Suprapubic skin (tissue), 4 donors: Measurements from ENCODE around the gene PLXNA2. TPM values are rescaled to one million over a fixed set of nuclear protein-coding genes. Genes with fewer than 3 reads are reported as not detected.

Experiments used
- DNase-seq, 2 donors: peaks; one replicate each; pipeline ENCODE4 v3.0.0-alpha.2; 2019; ENCODE audit warnings: low spot score in 2 of 2
- H3K27ac ChIP-seq: fragments of 200-600 bp; sonication (generic); one replicate; pipeline ENCODE4 v1.5.1; 2019
- H3K27me3 ChIP-seq: fragments of 200-600 bp; sonication (generic); one replicate; pipeline ENCODE4 v1.5.1; 2019
- H3K36me3 ChIP-seq: fragments of 200-600 bp; sonication (generic); one replicate; pipeline ENCODE4 v1.5.1; 2019
- H3K4me1 ChIP-seq: fragments of 200-600 bp; sonication (generic); one replicate; pipeline ENCODE4 v1.5.1; 2019
- H3K4me3 ChIP-seq: fragments of 200-600 bp; sonication (generic); one replicate; pipeline ENCODE4 v1.5.1; 2019; ENCODE audit warnings: mild to moderate bottlenecking
- H3K9me3 ChIP-seq: fragments of 200-600 bp; sonication (generic); one replicate; pipeline ENCODE4 v1.5.1; 2019
- CTCF ChIP-seq, 2 donors: fragments of 200-600 bp in 1 of 2; fragments of 450-650 bp in 1 of 2; sonication (generic) in 1 of 2; IDR thresholded peaks; one replicate each; pipeline ENCODE4 v1.5.1; 2016 to 2019; ENCODE audit warnings: antibody characterized with exemption in 2 of 2, mild to moderate bottlenecking in 1 of 2, moderate library complexity in 1 of 2
- EP300 ChIP-seq: sonication (generic); formaldehyde crosslinking; IDR thresholded peaks from one replicate; pipeline ENCODE4 v1.6.1; 2017; ENCODE audit warnings: antibody characterized with exemption
- POLR2A ChIP-seq, 2 donors: fragments of 450-650 bp; IDR thresholded peaks; one replicate each; pipeline ENCODE4 v1.6.1; 2017; ENCODE audit warnings: antibody characterized with exemption in 2 of 2, mild to moderate bottlenecking in 2 of 2, moderate library complexity in 2 of 2
- POLR2AphosphoS5 ChIP-seq, 3 donors: sonication (generic); formaldehyde crosslinking; IDR thresholded peaks; one replicate each; pipeline ENCODE4 v1.6.1; 2017; ENCODE audit warnings: antibody characterized with exemption in 3 of 3
- WGBS: methylation state at CpG from one replicate; pipeline ENCODE4 v1.1.5; 2018; 5-methylcytosine and 5-hydroxymethylcytosine counted together
- total RNA-seq, 4 donors: library from RNA; depleted of rRNA; stranded (reverse); fragments of >200 nt; gene quantifications; one replicate each; pipeline ENCODE4 v1.1.0, GENCODE V29; 2016

PLXNA2 gene
- total RNA-seq, 4 donors from 2014 or later = 35.3 to 53.9 (median 45.7) TPM

GRCh38 chr1:208058756-208059155 lies 185.4 kb downstream of the PLXNA2 start:
- TF ChIP-seq POLR2A (IDR thresholded peaks at IDR 0.05) (no peak), EP300 (no peak), CTCF (IDR thresholded peaks at IDR 0.05) (no peak), POLR2AphosphoS5 (IDR thresholded peaks at IDR 0.05) (no peak)

GRCh38 chr1:208058267-208058666 lies 185.9 kb downstream of the PLXNA2 start:
- H3K9me3 ChIP-seq = no peaks in the 10 kb centered on the region
- H3K27me3 ChIP-seq = no peaks in the 10 kb centered on the region
- H3K4me3 ChIP-seq = no peak overlapping the region
- H3K27ac ChIP-seq = no peak overlapping the region
- DNase-seq = no peak
- no peak for TF ChIP-seq EP300
- no peak for TF ChIP-seq POLR2A (IDR thresholded peaks at IDR 0.05)
- no peak for TF ChIP-seq POLR2AphosphoS5 (IDR thresholded peaks at IDR 0.05)
- no peak for TF ChIP-seq CTCF (IDR thresholded peaks at IDR 0.05)
- peaks cover 37% of the 10 kb centered on the region for H3K36me3 ChIP-seq
- 93% methylated on average over 12 of the region's 12 CpGs for WGBS
- no peaks in the 10 kb centered on the region for H3K4me1 ChIP-seq

More at GRCh38 chr1:208058756-208059155, 185.4 kb downstream of the PLXNA2 start:
- 88% methylated on average over 4 of the region's 4 CpGs for WGBS
- Histone ChIP-seq H3K4me1 (no peaks in the 10 kb centered on the region), H3K36me3 (peaks cover 34% of the 10 kb centered on the region), H3K27me3 (no peaks in the 10 kb centered on the region), H3K9me3 (no peaks in the 10 kb centered on the region), H3K4me3 (no peak overlapping the region), H3K27ac (no peak overlapping the region)
- no peak for DNase-seq

GRCh38 chr1:208057056-208057455 lies 187.1 kb downstream of the PLXNA2 start:
- TF ChIP-seq CTCF (IDR thresholded peaks at IDR 0.05) (no peak), POLR2A (IDR thresholded peaks at IDR 0.05) (no peak), EP300 (no peak), POLR2AphosphoS5 (IDR thresholded peaks at IDR 0.05) (no peak)
- H3K27ac ChIP-seq = no peak overlapping the region
- WGBS = 95% methylated on average over 2 of the region's 2 CpGs
- H3K27me3 ChIP-seq = no peaks in the 10 kb centered on the region
- H3K4me1 ChIP-seq = no peaks in the 10 kb centered on the region
- H3K36me3 ChIP-seq = peaks cover 42% of the 10 kb centered on the region
- no peak for DNase-seq
- no peak overlapping the region for H3K4me3 ChIP-seq
- no peaks in the 10 kb centered on the region for H3K9me3 ChIP-seq

GRCh38 chr1:208055535-208055934 lies 188.6 kb downstream of the PLXNA2 start:
- Histone ChIP-seq H3K4me1 (no peaks in the 10 kb centered on the region), H3K27me3 (no peaks in the 10 kb centered on the region), H3K27ac (no peak overlapping the region), H3K36me3 (peaks cover 52% of the 10 kb centered on the region), H3K9me3 (no peaks in the 10 kb centered on the region), H3K4me3 (no peak overlapping the region)
- TF ChIP-seq CTCF (IDR thresholded peaks at IDR 0.05) (no peak), POLR2AphosphoS5 (IDR thresholded peaks at IDR 0.05) (no peak), EP300 (no peak), POLR2A (IDR thresholded peaks at IDR 0.05) (no peak)
- WGBS = 96% methylated on average over 11 of the region's 11 CpGs
- no peak for DNase-seq

- H3K4me3 ChIP-seq = no peak overlapping the region
- H3K27me3 ChIP-seq = no peaks in the 10 kb centered on the region
- no peaks in the 10 kb centered on the region for H3K4me1 ChIP-seq
- no peak overlapping the region for H3K27ac ChIP-seq
- TF ChIP-seq POLR2AphosphoS5 (IDR thresholded peaks at IDR 0.05) = no peak
- TF ChIP-seq POLR2A (IDR thresholded peaks at IDR 0.05) = no peak
- no peak for TF ChIP-seq EP300
- TF ChIP-seq CTCF (IDR thresholded peaks at IDR 0.05) = no peak
- WGBS = 66% methylated on average over 13 of the region's 13 CpGs
- H3K9me3 ChIP-seq = no peaks in the 10 kb centered on the region
- peaks cover 50% of the 10 kb centered on the region for H3K36me3 ChIP-seq
- DNase-seq = no peak
Observed at GRCh38 chr1:208054911-208055379, 189.2 kb downstream of the PLXNA2 start.
